Upper lobe of left lung (tissue), 4 donors: ENCODE data around the gene RND2.

Experiments used
- POLR2A ChIP-seq, 4 donors: fragments of 450-650 bp; IDR thresholded peaks; one replicate each; pipeline ENCODE4 v1.5.1; 2016 to 2017; ENCODE audit warnings: antibody characterized with exemption in 4 of 4, mild to moderate bottlenecking in 2 of 4
- POLR2AphosphoS5 ChIP-seq, 2 donors: sonication (generic); formaldehyde crosslinking; IDR thresholded peaks; one replicate each; pipeline ENCODE4 v1.5.1; 2017; ENCODE audit warnings: antibody characterized with exemption in 2 of 2
- TF ChIP-seq, protein P1 (sequence below), 6 experiments: fragments of 450-650 bp in 4 of 6; fragments of 200-600 bp in 2 of 6; sonication (generic) in 2 of 6; IDR thresholded peaks; one replicate each; pipeline ENCODE4 v1.5.1; 2016 to 2019; ENCODE audit warnings: antibody characterized with exemption in 6 of 6

DNA sequence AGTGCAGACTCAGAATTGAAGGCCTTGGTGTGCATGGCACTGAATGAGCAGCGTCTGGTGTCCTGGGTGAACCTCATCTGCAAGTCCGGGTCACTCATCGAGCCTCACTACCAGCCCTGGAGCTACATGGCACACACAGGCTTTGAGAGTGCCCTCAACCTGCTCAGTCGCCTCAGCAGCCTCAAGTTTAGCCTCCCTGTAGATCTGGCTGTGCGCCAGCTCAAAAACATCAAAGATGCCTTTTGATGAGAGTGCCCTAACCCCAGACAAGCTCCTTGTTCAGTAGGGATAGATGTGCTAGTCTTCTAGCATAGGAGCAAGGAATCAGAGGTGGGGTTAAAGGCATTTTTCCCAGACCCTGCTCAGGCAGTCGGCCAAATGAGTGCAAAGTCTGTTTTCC, 33.6 kb upstream of the RND2 start:
- TF ChIP-seq, protein P1, sequence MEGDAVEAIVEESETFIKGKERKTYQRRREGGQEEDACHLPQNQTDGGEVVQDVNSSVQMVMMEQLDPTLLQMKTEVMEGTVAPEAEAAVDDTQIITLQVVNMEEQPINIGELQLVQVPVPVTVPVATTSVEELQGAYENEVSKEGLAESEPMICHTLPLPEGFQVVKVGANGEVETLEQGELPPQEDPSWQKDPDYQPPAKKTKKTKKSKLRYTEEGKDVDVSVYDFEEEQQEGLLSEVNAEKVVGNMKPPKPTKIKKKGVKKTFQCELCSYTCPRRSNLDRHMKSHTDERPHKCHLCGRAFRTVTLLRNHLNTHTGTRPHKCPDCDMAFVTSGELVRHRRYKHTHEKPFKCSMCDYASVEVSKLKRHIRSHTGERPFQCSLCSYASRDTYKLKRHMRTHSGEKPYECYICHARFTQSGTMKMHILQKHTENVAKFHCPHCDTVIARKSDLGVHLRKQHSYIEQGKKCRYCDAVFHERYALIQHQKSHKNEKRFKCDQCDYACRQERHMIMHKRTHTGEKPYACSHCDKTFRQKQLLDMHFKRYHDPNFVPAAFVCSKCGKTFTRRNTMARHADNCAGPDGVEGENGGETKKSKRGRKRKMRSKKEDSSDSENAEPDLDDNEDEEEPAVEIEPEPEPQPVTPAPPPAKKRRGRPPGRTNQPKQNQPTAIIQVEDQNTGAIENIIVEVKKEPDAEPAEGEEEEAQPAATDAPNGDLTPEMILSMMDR (IDR thresholded peaks at IDR 0.05): no peak
- no peak for TF ChIP-seq POLR2AphosphoS5 (IDR thresholded peaks at IDR 0.05)
- TF ChIP-seq POLR2A (IDR thresholded peaks at IDR 0.05): no peak
